Measurements from ENCODE around the gene CABP5.

- TF ChIP-seq POLR2A (IDR thresholded peaks at IDR 0.05): no peak
- TF ChIP-seq CTCF (IDR thresholded peaks at IDR 0.05): no peak
Observed at GRCh38 chr19:48029431-48029830, 14.4 kb downstream of the CABP5 start.

Data from tibial nerve (tissue), 3 donors.